Measurements from ENCODE around the gene HELZ. TPM values are rescaled to one million over a fixed set of nuclear protein-coding genes. Genes with fewer than 3 reads are reported as not detected.

The HELZ gene
- total RNA-seq, 4 donors from 2014 or later = 21.0 to 47.0 (median 38.9) TPM

GRCh38 chr17:67079491-67079890 lies 165.5 kb downstream of the HELZ start:
- Histone ChIP-seq H3K27ac (no peak overlapping the region), H3K36me3 (no peaks in the 10 kb centered on the region), H3K4me1 (peaks cover 16 to 29% of the 10 kb centered on the region in 2 donors), H3K4me3 (no peak overlapping the region), H3K9me3 (no peaks in the 10 kb centered on the region), H3K27me3 (no peaks in the 10 kb centered on the region)
- intact Hi-C loops (cut with DNase I; ENCODE audit: low total_unique reads) (no loop called here), in situ Hi-C loops (cut with MboI; ENCODE audit: low sequenced_read_pairs in 4 of 4) (no loop called here)
- TF ChIP-seq CTCF (IDR thresholded peaks at IDR 0.05 in 4 of 5, conservative IDR thresholded peaks at IDR 0.05 in 1 of 5) = no peak
- no peak for TF ChIP-seq POLR2A (IDR thresholded peaks at IDR 0.05)
- no peak for DNase-seq
- ATAC-seq = no peak

GRCh38 chr17:67078292-67078691 lies 166.7 kb downstream of the HELZ start:
- DNase-seq = no peak
- TF ChIP-seq CTCF (IDR thresholded peaks at IDR 0.05 in 4 of 5, conservative IDR thresholded peaks at IDR 0.05 in 1 of 5) (no peak), POLR2A (IDR thresholded peaks at IDR 0.05) (no peak)

GRCh38 chr17:67076290-67076689 lies 168.7 kb downstream of the HELZ start:
- Histone ChIP-seq H3K36me3 (no peaks in the 10 kb centered on the region), H3K27me3 (no peaks in the 10 kb centered on the region)
- intact Hi-C loops (cut with DNase I; ENCODE audit: low total_unique reads) = no loop called here

More at GRCh38 chr17:67078292-67078691, 166.7 kb downstream of the HELZ start:
- in situ Hi-C loops (cut with MboI; ENCODE audit: low sequenced_read_pairs in 4 of 4) = no loop called here
- Histone ChIP-seq H3K4me3 (no peak overlapping the region), H3K27me3 (no peaks in the 10 kb centered on the region), H3K9me3 (no peaks in the 10 kb centered on the region), H3K27ac (no peak overlapping the region), H3K4me1 (peaks cover 16 to 29% of the 10 kb centered on the region in 2 donors), H3K36me3 (no peaks in the 10 kb centered on the region)
- ATAC-seq = peak in 1 of 2 donors; percentile 62
- intact Hi-C loops (cut with DNase I; ENCODE audit: low total_unique reads) = no loop called here

GRCh38 chr17:67074781-67075180 lies 170.2 kb downstream of the HELZ start:
- Histone ChIP-seq H3K4me1 (peaks cover 14 to 26% of the 10 kb centered on the region in 2 donors), H3K36me3 (no peaks in the 10 kb centered on the region), H3K9me3 (no peaks in the 10 kb centered on the region), H3K27me3 (no peaks in the 10 kb centered on the region), H3K4me3 (no peak overlapping the region), H3K27ac (no peak overlapping the region)
- DNase-seq (no peak), ATAC-seq (no peak)
- intact Hi-C loops (cut with DNase I; ENCODE audit: low total_unique reads) (no loop called here), in situ Hi-C loops (cut with MboI; ENCODE audit: low sequenced_read_pairs in 4 of 4) (no loop called here)
- no peak for TF ChIP-seq POLR2A (IDR thresholded peaks at IDR 0.05)
- TF ChIP-seq CTCF (IDR thresholded peaks at IDR 0.05 in 4 of 5, conservative IDR thresholded peaks at IDR 0.05 in 1 of 5) = no peak

More at GRCh38 chr17:67076290-67076689, 168.7 kb downstream of the HELZ start:
- peak; percentile 80 to 93 for ATAC-seq
- TF ChIP-seq POLR2A (IDR thresholded peaks at IDR 0.05) = no peak
- no peak for TF ChIP-seq CTCF (IDR thresholded peaks at IDR 0.05 in 4 of 5, conservative IDR thresholded peaks at IDR 0.05 in 1 of 5)
- no peaks in the 10 kb centered on the region for H3K9me3 ChIP-seq
- in situ Hi-C loops (cut with MboI; ENCODE audit: low sequenced_read_pairs in 4 of 4) = no loop called here
- H3K4me1 ChIP-seq = peaks cover 12 to 22% of the 10 kb centered on the region in 2 donors
- peak overlapping the region; percentile 5 to 47 (median 24) for H3K27ac ChIP-seq
- H3K4me3 ChIP-seq = no peak overlapping the region
- DNase-seq = no peak

- DNase-seq (no peak), ATAC-seq (no peak)
- in situ Hi-C loops (cut with MboI; ENCODE audit: low sequenced_read_pairs in 4 of 4) = no loop called here
- no peaks in the 10 kb centered on the region for H3K36me3 ChIP-seq
- H3K27ac ChIP-seq = no peak overlapping the region
- no peaks in the 10 kb centered on the region for H3K27me3 ChIP-seq
- peaks cover 28 to 31% of the 10 kb centered on the region in 2 donors for H3K4me1 ChIP-seq
- H3K9me3 ChIP-seq = no peaks in the 10 kb centered on the region
- no peak for TF ChIP-seq CTCF (IDR thresholded peaks at IDR 0.05 in 4 of 5, conservative IDR thresholded peaks at IDR 0.05 in 1 of 5)
- TF ChIP-seq POLR2A (IDR thresholded peaks at IDR 0.05) = no peak
- no peak overlapping the region for H3K4me3 ChIP-seq
- intact Hi-C loops (cut with DNase I; ENCODE audit: low total_unique reads) = no loop called here
Observed at GRCh38 chr17:67072885-67073284, 172.1 kb downstream of the HELZ start.

Measured in gastrocnemius medialis (tissue), 4 donors.